ENCODE results near the gene ARHGAP26.
"Not testable (repeated sequence)": the region's sequence is repeated elsewhere in the genome, so short reads cannot be mapped to it uniquely, and the experiment has no call there.

Gene ARHGAP26

DNA sequence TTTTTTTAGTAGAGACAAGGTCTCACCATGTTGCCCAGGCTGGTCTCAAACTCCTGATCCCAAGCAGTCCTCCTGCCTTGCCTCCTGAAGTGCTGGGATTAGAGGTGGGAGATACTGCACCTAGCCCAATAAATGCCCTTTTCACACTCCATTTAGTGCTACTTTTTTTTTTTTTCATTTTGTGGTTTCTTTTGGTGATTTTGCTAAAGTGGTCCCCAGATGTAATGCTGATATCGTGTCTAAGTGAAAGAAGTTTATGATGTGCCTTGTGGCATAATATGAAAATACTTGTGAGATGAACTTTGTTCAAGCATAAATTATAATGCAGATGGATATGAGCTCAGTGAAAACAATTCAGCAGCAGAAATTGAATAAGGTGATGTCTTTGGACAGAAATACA, 227.4 kb downstream of the ARHGAP26 start:
- no peak for DNase-seq (ENCODE audit: low read depth)
- no peak overlapping the region for H3K4me3 ChIP-seq (ENCODE audit: low read depth, low read length)
- TF ChIP-seq, protein P1, sequence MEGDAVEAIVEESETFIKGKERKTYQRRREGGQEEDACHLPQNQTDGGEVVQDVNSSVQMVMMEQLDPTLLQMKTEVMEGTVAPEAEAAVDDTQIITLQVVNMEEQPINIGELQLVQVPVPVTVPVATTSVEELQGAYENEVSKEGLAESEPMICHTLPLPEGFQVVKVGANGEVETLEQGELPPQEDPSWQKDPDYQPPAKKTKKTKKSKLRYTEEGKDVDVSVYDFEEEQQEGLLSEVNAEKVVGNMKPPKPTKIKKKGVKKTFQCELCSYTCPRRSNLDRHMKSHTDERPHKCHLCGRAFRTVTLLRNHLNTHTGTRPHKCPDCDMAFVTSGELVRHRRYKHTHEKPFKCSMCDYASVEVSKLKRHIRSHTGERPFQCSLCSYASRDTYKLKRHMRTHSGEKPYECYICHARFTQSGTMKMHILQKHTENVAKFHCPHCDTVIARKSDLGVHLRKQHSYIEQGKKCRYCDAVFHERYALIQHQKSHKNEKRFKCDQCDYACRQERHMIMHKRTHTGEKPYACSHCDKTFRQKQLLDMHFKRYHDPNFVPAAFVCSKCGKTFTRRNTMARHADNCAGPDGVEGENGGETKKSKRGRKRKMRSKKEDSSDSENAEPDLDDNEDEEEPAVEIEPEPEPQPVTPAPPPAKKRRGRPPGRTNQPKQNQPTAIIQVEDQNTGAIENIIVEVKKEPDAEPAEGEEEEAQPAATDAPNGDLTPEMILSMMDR (IDR thresholded peaks at IDR 0.05; ENCODE audit: insufficient read depth, low read depth, low read length, missing control alignments): no peak

DNA sequence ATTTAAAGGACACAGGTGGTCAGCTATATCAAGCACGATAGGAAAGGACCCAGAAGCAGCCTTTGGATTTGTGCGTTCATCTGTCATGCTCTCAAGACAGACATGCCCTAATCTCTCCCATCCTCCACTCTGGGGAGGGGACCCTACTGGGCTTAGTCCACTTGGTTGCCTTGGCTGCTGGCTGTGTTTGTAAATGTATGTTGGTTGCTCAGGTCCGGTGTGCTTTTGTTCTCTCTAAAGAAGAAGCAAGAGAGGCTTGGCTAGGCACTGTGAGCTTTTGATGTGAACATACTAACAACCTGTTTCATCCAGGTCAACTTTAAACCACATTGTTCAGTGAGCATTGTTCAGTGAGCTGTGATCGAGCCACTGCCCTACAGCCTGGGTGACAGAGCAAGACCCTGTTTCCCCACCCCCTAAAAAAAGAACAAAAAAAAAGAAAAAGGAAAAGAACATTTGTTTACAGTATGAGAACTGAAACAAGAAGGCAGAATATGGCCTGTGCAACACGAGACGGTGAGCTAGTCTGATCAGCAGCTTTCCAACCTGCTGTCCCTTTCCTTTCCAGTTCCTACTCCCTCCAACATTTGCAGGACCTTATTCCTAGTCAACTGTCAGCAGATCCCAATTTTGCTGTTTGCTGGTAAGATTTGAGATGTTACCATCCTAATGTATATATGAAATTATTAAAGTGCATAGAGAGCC, 228.3 kb downstream of the ARHGAP26 start:
- peak overlapping the region; percentile 43 for H3K4me3 ChIP-seq (ENCODE audit: low read depth, low read length)
- TF ChIP-seq, protein P1 (IDR thresholded peaks at IDR 0.05; ENCODE audit: insufficient read depth, low read depth, low read length, missing control alignments): no peak
- peak; percentile 56 for DNase-seq (ENCODE audit: low read depth)

DNA sequence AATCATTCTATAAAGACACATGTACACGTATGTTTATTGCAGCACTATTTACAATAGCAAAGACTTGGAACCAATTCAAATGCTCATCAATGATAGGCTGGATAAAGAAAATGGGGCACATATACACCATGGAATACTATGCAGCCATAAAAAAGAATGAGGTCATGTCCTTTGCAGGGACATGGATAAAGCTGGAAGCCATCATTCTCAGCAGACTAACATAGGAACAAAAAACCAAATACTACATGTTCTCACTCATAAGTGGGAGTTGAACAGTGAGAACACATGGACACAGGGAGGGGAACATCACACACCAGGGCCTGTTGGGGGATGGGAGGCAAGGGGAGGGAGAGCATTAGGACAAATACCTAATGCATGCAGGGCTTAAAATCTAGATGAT, 230.4 kb downstream of the ARHGAP26 start:
- not testable (repeated sequence) for DNase-seq (ENCODE audit: low read depth); H3K4me3 ChIP-seq (ENCODE audit: low read depth, low read length)

DNA sequence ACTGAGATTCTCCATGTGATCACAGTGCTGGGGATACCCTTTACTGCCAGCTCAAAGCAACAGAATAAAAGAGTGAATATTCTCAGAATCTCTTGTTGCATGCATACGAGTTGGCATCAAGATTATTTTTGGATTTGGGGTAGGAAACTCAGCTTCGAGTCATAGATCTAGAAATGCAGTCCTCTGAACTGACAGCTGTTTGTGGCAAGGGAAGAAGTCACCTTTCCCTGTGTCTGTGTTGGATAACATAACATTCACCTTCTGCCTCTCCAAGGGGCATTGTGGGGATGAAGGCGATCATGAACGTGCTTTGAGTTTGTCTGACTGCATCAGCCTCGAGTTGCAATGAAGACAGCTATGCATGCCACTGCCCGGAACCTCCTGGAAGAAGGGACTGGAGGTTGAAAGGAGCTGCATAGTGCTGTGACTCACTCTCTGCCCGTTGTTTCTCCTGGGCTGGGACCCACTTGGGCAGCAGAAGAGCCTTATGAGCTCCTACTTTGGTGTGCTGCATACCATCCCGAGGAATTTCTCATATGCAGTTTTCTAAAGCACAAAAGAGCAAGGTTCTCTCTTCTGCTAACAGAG, 231.7 kb downstream of the ARHGAP26 start:
- H3K4me3 ChIP-seq (ENCODE audit: low read depth, low read length): peak overlapping the region; percentile 9
- DNase-seq (ENCODE audit: low read depth): peak; percentile 50
- TF ChIP-seq, protein P1 (IDR thresholded peaks at IDR 0.05; ENCODE audit: insufficient read depth, low read depth, low read length, missing control alignments): no peak

DNA sequence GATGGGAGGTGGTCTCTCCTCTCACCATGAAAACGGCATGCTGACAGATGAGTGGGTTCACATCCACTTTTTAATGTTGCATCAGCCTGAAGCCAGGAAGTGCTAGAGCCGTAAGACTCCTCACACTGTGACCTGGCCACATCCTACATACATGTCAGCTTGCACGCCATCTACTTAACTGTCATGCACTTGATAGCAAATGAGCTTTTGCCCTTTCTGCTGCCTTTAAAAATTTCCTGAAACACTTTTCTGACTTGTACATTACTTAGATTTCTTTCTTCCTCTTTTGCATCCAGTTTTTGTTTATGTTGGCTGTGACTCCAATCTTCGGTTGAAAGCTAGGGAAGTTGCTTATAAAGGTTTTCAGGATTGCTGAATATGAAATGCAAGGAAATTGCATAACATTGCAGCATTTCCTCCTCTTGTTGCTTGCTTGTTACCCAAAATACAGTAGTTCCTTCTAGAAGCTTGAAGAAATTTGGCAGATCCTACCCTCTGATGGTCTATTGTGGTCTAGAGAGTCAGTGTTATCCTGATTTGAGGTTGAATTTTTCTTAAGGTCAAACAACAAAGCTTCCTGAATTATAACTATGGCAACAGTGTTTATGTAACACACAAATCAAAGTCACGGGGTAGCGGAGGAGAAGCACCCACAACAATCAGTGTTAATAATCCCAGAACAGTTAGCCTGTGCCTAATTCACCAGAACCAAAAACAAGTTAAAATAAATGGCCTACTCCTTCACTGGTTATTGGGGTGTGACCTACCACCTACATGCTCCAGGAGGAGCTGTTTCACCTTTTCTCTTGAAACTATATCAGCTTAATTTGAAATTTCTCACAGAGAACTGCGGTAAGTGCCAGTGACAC, 232.5 kb downstream of the ARHGAP26 start:
- TF ChIP-seq, protein P1 (IDR thresholded peaks at IDR 0.05; ENCODE audit: insufficient read depth, low read depth, low read length, missing control alignments): peak; percentile 71
- DNase-seq (ENCODE audit: low read depth): peak; percentile 96
- H3K4me3 ChIP-seq (ENCODE audit: low read depth, low read length): peak overlapping the region; percentile 5; the same call in 1 of the 2 replicates

DNA sequence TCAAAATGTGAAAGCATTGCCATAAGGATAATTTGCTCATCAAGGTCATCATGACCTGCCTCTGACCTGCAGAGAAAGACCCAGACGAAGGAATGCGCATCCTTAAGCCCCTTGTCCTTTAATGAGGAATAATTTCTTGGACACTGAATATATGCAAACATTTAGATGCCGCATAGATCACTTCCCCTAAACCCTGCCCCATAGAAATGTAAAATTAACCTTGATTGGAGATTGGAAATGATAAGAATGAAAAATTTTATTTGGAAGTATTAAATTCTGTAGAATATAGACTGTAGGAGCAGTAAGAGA, 233.1 kb downstream of the ARHGAP26 start:
- no peak for DNase-seq (ENCODE audit: low read depth)
- no peak overlapping the region for H3K4me3 ChIP-seq (ENCODE audit: low read depth, low read length)
- TF ChIP-seq, protein P1 (IDR thresholded peaks at IDR 0.05; ENCODE audit: insufficient read depth, low read depth, low read length, missing control alignments): no peak
